BJ (cell line): ENCODE measurements around the gene PRR4. TPM values are rescaled to one million over a fixed set of nuclear protein-coding genes. Genes with fewer than 3 reads are reported as not detected.

Experiments used
- CTCF ChIA-PET: fragments of 350-600 bp; formaldehyde crosslinking; extraction: SDS; loops from one replicate; lab custom pipeline; 2021; ENCODE audit warnings: antibody characterized with exemption, inconsistent platforms; lab: Yijun Ruan, JAX
- POLR2A ChIA-PET: fragments of 300-600 bp; sonication (Branson Sonifier 250); formaldehyde crosslinking; extraction: SDS; loops from one replicate; lab custom pipeline; 2021; ENCODE audit warnings: antibody characterized with exemption; lab: Charles Lee
- DNase-seq: peaks from one replicate; pipeline ENCODE4 v3.0.0-alpha.2; 2011; ENCODE audit warnings: low read depth
- H3K27me3 ChIP-seq: 2 replicates; pipeline ENCODE4 v1.6.0; 2011; ENCODE audit warnings: low read length; ENCODE audit not compliant: control insufficient read depth, insufficient read depth
- H3K36me3 ChIP-seq: 2 replicates; pipeline ENCODE4 v1.5.1; 2011; ENCODE audit warnings: low read length; ENCODE audit not compliant: control insufficient read depth, insufficient read depth
- H3K4me3 ChIP-seq: 2 replicates; pipeline ENCODE4 v1.5.1; 2011; ENCODE audit warnings: low read depth, mild to moderate bottlenecking, control low read depth, low read length
- CTCF ChIP-seq: IDR thresholded peaks from 2 replicates; pipeline ENCODE4 v1.5.1; 2011; ENCODE audit warnings: low read depth, mild to moderate bottlenecking, control low read depth, inconsistent platforms, low read length, moderate library complexity; ENCODE audit not compliant: insufficient read depth
- polyA plus RNA-seq: library from polyadenylated mRNA; depleted of rRNA; stranded (reverse); fragments of >200 nt; gene quantifications from 2 replicates; pipeline ENCODE4 v1.2.3, GENCODE V29; 2011

PRR4 gene
- polyA plus RNA-seq, 1 experiment: 2.6 TPM

- POLR2A ChIA-PET: no interaction called here
- TF ChIP-seq CTCF: no peak
- Histone ChIP-seq H3K36me3 (no peaks in the 10 kb centered on the region; the same call in 1 of the 2 replicates), H3K27me3 (no peaks in the 10 kb centered on the region), H3K4me3 (no peak overlapping the region)
- DNase-seq: no peak
- CTCF ChIA-PET: interaction anchor here (1.3 kb wide), 1 partner anchor 15 kb away, joined by 3 read pairs; no protein-coding TSS in a partner anchor
These were observed 4.5 kb upstream of the PRR4 start for GRCh38 chr12:10853776-10854175.

- TF ChIP-seq CTCF: no peak
- Histone ChIP-seq H3K36me3 (peaks cover 1% of the 10 kb centered on the region; the same call in 1 of the 2 replicates), H3K27me3 (no peaks in the 10 kb centered on the region), H3K4me3 (no peak overlapping the region)
- DNase-seq: no peak
- CTCF ChIA-PET: interaction anchor here (0.6 to 1.0 kb wide), 3 partner anchors 9 to 635 kb away, joined by 3 to 5 read pairs (median 3); no protein-coding TSS in a partner anchor
- POLR2A ChIA-PET: no interaction called here
These were observed 2.1 kb upstream of the PRR4 start for GRCh38 chr12:10851243-10851858.

GRCh38 chr12:10847744-10848143 lies 1.5 kb downstream of the PRR4 start:
- CTCF ChIA-PET: no interaction called here
- Histone ChIP-seq H3K27me3 (no peaks in the 10 kb centered on the region), H3K4me3 (no peak overlapping the region), H3K36me3 (peaks cover 1% of the 10 kb centered on the region; the same call in 1 of the 2 replicates)
- POLR2A ChIA-PET: no interaction called here
- no peak for TF ChIP-seq CTCF
- no peak for DNase-seq

GRCh38 chr12:10842862-10843261 lies 6.4 kb downstream of the PRR4 start:
- Histone ChIP-seq H3K27me3 (no peaks in the 10 kb centered on the region), H3K36me3 (peaks cover 1% of the 10 kb centered on the region; the same call in 1 of the 2 replicates), H3K4me3 (no peak overlapping the region)
- no peak for TF ChIP-seq CTCF
- POLR2A ChIA-PET: no interaction called here
- no peak for DNase-seq
- CTCF ChIA-PET: interaction anchor here (1.0 kb wide), 1 partner anchor 8 kb away, joined by 3 read pairs; no protein-coding TSS in a partner anchor

GRCh38 chr12:10838461-10838860 lies 10.8 kb downstream of the PRR4 start:
- Histone ChIP-seq H3K27me3 (no peaks in the 10 kb centered on the region), H3K36me3 (no peaks in the 10 kb centered on the region), H3K4me3 (no peak overlapping the region)
- ChIA-PET POLR2A (no interaction called here), CTCF (interaction anchor here (1.2 kb wide), 1 partner anchor 10 kb away, joined by 3 read pairs; no protein-coding TSS in a partner anchor)
- no peak for DNase-seq
- TF ChIP-seq CTCF: no peak
